LoVo (cell line): Measurements from ENCODE around the gene COA5.

Source experiments
- DNase-seq: peaks from one replicate; pipeline ENCODE4 v3.0.0-alpha.2; 2016; ENCODE audit warnings: low spot score

The COA5 gene

DNA sequence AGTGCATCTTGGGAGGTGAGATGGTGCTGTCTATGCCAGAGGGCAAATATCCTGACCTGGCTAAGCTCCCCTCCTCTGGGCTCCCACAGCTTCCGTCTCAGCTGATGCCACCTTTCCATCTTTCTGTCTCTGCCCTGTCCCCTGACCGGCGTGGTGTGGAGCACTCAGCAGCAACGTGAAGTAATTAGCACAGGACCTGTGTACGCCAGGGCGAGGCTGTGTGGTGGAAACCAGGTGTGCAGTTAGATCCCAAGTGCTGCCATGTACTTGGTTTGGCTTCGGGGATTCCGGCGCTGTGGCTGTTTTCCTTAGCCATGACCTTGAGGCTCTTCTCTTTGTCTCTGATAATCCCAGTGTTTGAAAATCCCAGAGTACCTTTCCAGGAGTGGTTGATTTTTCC is 36.5 kb downstream of the COA5 start:
- no peak for DNase-seq

DNA sequence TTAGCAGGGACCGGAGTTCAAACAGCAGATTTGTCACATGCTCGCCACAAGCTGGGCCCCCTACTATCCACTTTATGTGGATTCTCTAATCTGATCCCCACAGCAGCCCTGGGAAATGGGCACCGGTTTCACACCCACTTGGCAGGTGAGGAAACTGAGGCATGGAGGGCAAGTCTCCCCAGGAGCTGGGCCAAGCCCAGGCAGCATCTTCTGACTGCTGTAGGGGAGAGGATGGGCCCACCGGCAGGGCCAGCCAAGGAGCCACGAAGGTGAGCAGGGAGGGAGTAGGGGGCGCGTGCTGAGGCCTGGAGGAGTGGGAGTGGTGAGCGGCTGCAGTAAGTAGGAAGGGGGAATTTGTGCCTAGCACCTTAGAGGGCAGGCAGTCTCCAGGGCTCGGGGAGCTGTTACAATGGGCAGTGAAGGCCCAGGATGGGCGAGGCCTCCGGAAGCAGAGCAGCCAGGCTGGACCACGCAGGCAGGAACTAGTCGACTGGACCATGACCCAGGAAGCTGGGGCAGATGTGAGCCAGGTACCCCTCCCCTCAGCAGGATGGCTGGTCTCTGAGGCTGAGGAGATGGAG is 37.1 kb downstream of the COA5 start:
- no peak for DNase-seq

GRCh38 chr2:98570356-98570755 is 38.0 kb downstream of the COA5 start:
- no peak for DNase-seq

DNA sequence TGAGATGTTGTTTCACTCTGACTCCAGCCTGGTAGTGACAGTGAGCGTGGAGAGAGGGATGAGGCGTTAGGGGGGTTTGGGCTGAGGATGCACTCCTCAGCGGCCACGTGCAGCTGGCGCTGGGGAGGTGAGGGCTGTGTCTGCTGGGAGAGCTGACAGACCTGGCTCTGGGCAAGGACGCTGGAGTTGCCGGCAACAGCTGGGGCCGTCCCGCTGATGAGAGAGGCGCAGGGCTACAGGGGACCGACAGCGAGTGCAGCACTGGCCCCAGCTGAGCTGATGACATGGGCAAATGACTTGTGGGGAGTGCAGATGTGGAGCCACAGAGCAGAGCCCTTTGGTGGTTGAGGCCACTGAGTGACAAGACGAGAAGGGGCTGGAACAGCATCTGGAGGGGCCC is 38.4 kb downstream of the COA5 start:
- DNase-seq, result no peak

GRCh38 chr2:98569197-98569793 is 39.0 kb downstream of the COA5 start:
- no peak for DNase-seq

DNA sequence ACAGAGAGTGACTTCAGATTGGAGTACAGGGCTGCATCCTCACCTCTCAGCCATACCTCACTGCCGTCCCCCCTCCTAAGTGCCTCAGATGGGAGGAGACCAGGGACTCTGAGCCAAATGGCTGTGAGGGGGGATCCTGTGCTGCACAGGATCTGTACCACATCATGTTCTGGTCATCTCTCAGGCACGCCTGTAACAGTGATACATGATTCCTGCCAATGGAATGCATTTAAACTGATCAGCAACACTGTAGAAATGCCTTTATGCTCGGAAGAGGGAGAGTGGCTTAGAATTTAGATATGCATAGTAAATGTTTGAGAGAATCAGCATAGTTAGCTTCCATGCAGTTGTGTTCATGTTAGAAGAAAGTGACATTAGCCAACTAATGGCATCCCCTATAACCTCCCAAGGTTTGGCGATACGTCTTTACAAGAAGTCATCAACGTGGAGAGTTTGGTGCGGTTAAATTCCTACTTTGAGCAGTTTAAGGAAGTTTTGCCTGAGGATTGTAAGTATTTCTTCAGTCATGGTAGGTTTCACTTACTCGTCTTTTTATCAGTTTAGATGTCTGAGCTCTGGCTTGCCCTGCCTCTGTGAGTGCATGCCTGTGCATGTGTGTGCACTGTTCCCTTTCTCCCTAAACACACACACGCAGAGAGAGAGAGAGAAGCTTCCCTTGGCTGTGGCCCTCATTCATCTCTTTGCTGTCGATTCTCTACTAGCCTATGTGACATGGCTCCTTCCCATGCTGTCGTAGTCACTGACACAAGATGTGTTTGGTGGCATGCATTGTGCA is 40.0 kb downstream of the COA5 start:
- no peak for DNase-seq

GRCh38 chr2:98565941-98566340 is 42.4 kb downstream of the COA5 start:
- DNase-seq, result no peak

DNA sequence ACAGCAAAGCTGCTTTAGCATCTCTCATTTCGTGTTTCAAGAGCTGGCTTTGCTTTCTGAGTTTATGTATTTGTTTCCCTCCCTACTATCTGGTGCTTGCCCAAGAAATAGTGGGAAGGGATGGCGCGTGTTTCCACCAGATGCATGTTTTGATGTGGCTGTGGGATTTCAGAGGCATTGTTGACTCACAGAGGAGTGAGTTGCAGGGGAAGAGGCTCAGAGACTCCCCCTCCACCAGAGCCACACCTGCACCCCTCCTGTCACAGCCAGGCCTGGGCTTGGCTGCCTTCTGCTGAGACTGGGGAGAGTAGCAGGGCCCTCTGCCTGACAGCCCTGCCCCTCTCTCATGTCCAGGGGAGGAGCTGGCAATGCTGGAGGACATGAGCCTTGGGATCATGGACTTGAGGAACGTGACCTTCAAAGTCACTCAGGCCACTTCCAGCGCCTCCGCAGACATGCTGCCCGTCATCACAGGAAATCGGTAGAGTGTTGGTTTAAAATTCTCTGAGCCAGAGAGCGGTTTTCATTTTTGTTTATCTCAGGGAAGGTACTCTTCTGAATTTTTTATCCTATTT is 42.9 kb downstream of the COA5 start:
- no peak for DNase-seq

GRCh38 chr2:98564541-98565132 is 43.7 kb downstream of the COA5 start:
- no peak for DNase-seq

- DNase-seq, result no peak
Observed at GRCh38 chr2:98563394-98563793, 44.9 kb downstream of the COA5 start.

DNA sequence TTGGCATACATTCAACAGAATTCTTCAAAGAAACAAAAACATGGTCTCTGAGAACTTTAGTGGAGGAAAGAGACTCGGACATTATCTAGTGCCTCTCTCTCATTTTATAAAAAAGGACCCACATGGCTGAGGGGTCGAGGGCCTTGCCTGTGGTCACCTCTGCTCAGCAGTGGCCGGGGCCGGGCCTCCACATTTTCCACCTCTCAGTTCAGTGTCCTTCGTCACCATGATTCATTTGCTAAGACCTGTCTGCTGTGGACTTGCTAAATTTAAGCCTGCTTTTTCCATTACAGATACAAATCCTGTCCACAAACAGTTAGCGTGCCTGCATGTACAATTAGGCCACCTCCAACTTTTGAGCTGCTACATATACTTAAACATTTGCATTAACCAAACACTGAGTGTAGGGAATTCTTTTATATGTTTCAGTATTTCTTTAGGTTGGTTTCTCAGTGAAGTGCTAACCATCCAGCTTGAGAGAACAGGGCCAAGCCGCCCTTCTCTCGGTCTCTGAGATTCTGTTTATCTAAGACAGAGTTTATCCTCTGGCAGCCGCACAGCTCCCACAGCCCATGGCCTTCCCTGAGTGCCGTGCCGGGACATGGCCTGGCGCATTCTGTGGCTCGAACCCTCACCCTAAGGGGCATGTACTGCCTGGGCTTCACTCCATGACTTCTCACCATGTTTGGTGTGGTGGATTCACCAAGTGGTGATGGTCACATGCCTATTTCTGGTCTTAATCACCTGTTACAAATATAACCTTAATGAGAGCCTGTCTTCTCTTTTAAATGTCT is 46.2 kb downstream of the COA5 start:
- no peak for DNase-seq

DNA sequence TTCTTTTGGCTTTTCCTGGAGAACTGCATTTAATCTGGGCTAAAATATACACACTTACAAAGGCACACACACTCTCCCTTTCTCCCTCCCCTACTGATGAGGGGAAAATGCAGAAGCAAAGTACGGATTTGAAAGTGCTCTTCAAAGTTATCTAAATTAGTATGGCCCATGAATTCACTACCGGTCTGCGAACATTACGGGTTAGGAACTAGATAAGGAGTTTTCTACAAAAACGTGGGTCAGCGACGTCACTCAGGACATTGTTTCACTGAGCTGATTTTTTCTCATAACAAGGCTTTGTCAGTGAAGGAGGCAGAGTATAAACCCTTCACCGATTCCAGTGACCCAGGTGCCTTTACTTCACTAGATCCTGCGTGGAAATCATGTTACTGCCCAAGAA is 47.3 kb downstream of the COA5 start:
- DNase-seq, result no peak

DNA sequence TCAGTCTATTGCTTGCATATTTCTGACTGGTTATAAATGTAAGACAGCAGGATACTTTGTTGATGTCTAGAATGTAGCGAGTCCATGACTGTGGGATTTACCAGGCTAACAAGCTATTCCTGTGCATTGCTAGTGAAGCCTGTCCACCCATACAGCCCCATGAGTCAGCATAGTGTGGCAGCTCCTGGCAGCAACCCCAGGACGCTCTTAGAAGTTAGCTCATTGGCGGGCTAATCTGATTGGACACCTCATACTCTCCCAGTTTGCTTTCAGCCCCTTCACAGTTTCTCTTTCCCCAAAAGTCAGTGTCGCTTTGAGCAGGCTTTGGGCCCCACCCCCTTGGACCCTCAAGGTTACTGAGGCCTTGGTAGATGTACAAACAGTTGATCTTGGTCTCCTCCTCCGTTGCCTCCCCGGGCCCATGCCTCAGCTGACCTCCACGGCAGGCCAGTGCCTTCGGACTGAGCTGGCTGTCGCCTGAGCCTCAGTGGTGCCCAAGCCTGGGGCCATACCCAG is 48.0 kb downstream of the COA5 start:
- no peak for DNase-seq

DNA sequence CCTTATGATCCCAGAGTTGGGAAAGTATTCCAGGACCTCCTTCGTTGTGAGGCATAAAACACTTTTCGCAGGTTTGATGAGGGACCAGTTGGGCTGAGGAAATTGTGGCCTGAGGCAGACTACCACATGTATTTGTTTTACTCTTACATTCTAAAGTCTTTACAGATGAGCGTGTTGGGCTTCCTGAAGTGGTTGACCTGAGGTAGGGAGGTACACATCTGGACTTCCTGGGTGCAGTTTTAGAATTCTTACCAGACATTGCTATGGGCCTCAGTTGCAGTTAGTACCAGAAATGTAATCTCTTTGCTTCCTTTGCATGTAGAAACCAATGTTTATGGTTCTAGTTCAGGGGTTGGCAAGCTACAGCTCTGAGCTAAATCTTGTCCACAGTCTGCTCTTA is 48.7 kb downstream of the COA5 start:
- DNase-seq, result no peak

- DNase-seq, result no peak
Observed at GRCh38 chr2:98558852-98559530, 49.3 kb downstream of the COA5 start.

GRCh38 chr2:98556344-98557033 is 51.8 kb downstream of the COA5 start:
- DNase-seq, result no peak

GRCh38 chr2:98555696-98556095 is 52.6 kb downstream of the COA5 start:
- DNase-seq, result no peak

- DNase-seq, result no peak
Observed at GRCh38 chr2:98554116-98554861, 54.0 kb downstream of the COA5 start.

GRCh38 chr2:98552499-98553179 is 55.7 kb downstream of the COA5 start:
- DNase-seq, result no peak
